Measurements from ENCODE around the gene LSS. TPM values are rescaled to one million over a fixed set of nuclear protein-coding genes. Genes with fewer than 3 reads are reported as not detected.
"Not testable (repeated sequence)": the region's sequence is repeated elsewhere in the genome, so short reads cannot be mapped to it uniquely, and the experiment has no call there.

LSS gene
- total RNA-seq, 4 donors from 2014 or later = 55.5 to 131 (median 115) TPM

DNA sequence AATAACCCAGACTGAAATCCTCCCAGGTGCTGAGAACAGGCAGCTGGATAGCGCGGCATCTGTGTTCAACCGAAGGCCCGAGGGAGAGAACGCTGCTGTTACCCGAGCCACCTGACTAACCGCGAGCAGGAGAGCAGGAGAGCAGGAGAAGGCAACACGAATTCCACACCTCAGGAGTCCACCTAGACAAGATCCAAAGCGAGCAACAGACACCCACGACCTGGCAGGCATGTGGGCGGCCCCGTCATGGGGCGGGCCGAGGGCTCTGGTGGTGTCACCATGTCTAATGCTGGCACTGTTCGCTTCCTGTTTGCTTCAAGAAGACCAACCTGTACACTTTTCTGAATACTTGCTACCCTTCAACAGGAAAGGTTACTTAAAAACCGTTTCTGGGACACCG, 23.4 kb downstream of the LSS start:
- 85 to 89% methylated on average over 16 to 18 of the region's 18 CpGs for WGBS, 2 donors
- no peak for DNase-seq
- H3K4me3 ChIP-seq = no peak overlapping the region
- no peaks in the 10 kb centered on the region for H3K4me1 ChIP-seq
- H3K36me3 ChIP-seq = peaks cover 27 to 88% (median 45%) of the 10 kb centered on the region in 3 donors
- no peak for TF ChIP-seq POLR2A (IDR thresholded peaks at IDR 0.05)
- TF ChIP-seq, protein P1, sequence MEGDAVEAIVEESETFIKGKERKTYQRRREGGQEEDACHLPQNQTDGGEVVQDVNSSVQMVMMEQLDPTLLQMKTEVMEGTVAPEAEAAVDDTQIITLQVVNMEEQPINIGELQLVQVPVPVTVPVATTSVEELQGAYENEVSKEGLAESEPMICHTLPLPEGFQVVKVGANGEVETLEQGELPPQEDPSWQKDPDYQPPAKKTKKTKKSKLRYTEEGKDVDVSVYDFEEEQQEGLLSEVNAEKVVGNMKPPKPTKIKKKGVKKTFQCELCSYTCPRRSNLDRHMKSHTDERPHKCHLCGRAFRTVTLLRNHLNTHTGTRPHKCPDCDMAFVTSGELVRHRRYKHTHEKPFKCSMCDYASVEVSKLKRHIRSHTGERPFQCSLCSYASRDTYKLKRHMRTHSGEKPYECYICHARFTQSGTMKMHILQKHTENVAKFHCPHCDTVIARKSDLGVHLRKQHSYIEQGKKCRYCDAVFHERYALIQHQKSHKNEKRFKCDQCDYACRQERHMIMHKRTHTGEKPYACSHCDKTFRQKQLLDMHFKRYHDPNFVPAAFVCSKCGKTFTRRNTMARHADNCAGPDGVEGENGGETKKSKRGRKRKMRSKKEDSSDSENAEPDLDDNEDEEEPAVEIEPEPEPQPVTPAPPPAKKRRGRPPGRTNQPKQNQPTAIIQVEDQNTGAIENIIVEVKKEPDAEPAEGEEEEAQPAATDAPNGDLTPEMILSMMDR (IDR thresholded peaks at IDR 0.05) = no peak
- H3K9me3 ChIP-seq = no peaks in the 10 kb centered on the region
- no peaks in the 10 kb centered on the region for H3K27me3 ChIP-seq
- H3K27ac ChIP-seq = no peak overlapping the region
- intact Hi-C loops (cut with DNase I) = no loop called here

DNA sequence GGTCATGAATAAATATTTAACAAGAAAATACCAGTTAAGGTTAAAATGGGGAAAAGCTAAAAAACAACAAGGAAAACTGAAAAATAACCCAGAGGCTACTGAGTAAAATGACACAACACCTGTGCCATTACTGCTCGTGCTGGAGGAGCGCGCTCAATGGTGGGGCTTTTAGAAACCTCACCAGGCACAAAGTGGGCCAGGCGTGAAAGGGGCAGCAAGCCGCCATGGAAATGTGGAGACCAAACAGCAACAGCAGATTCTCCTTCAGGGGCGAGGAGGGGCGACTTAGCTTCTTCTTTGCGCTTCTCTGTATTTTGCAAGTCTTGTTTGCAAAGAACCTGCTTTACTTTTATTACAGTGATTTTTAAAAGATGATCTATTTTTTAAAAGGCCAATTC, 25.4 kb downstream of the LSS start:
- Histone ChIP-seq H3K36me3 (peaks cover 15 to 88% (median 31%) of the 10 kb centered on the region in 3 donors), H3K4me1 (no peaks in the 10 kb centered on the region), H3K27me3 (no peaks in the 10 kb centered on the region), H3K27ac (no peak overlapping the region), H3K9me3 (no peaks in the 10 kb centered on the region), H3K4me3 (no peak overlapping the region)
- WGBS, 2 donors = 94 to 96% methylated on average over 8 of the region's 8 CpGs
- DNase-seq = no peak
- intact Hi-C loops (cut with DNase I) = no loop called here
- TF ChIP-seq, protein P1 (IDR thresholded peaks at IDR 0.05) = no peak
- no peak for TF ChIP-seq POLR2A (IDR thresholded peaks at IDR 0.05)

DNA sequence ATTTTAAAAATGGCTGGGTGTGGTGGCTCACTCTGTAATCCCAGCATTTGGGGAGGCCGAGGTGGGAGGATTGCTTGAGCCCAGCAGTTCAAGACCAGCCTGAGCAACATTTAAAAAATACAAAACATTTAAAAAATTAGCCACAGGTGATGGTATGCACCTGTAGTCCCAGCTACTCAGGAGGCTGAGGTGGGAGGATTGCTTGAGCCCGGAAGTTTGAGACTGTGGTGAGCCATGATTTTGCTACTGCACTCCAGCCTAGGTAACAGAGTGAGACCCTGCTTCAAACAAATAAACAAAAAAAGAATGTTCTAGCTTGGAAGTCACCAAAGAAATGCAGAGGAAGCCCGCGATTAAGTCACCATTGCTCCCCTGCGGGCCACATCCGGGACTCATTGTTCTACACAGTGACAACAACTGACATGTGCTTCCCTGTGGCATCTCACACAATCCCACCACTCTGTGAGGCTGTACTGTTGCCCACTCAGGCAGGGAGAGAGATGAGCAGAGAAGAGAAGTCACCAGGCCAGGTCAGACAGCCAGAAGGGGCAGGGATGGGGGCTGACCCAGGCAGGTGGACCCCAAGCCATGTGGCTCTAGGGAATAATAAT, 25.9 kb downstream of the LSS start:
- intact Hi-C loops (cut with DNase I) = no loop called here
- no peak overlapping the region for H3K27ac ChIP-seq
- no peak for TF ChIP-seq POLR2A (IDR thresholded peaks at IDR 0.05)
- H3K4me1 ChIP-seq = no peaks in the 10 kb centered on the region
- peaks cover 14 to 88% (median 26%) of the 10 kb centered on the region in 3 donors for H3K36me3 ChIP-seq
- H3K9me3 ChIP-seq = no peaks in the 10 kb centered on the region
- H3K27me3 ChIP-seq = no peaks in the 10 kb centered on the region
- no peak for DNase-seq
- no peak overlapping the region for H3K4me3 ChIP-seq
- WGBS, 2 donors = 81 to 84% methylated on average over 6 of the region's 6 CpGs

DNA sequence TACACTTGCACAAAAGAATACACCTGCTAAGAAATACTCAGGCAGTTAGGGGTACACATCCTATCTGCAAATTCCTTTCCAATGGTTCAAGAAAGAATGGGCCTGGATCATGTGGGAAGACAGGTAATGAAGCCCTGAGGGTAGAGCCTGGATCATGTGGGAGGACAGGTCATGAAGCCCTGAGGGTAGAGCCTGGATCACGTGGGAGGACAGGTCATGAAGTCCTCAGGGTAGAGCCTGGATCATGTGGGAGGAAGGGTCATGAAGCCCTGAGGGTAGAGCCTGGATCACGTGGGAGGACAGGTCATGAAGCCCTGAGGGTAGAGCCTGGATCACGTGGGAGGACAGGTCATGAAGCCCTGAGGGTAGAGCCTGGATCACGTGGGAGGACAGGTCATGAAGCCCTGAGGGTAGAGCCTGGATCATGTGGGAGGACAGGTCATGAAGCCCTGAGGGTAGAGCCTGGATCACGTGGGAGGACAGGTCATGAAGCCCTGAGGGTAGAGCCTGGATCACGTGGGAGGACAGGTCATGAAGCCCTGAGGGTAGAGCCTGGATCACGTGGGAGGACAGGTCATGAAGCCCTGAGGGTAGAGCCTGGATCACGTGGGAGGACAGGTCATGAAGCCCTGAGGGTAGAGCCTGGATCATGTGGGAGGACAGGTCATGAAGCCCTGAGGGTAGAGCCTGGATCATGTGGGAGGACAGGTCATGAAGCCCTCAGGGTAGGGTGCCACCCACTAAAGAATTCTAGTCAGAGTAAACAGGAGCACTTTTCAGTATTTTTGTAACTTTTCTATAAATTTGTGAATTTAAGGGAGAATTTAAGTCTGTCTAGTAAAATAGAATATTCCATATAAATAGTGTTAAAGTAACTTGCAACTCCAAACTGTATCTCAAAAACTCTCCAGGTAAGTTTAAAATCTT, 27.4 kb downstream of the LSS start:
- H3K27ac ChIP-seq; H3K4me1 ChIP-seq; DNase-seq; H3K27me3 ChIP-seq; H3K4me3 ChIP-seq; intact Hi-C loops (cut with DNase I); H3K9me3 ChIP-seq: not testable (repeated sequence)
- WGBS, 2 donors = 29 to 46% methylated on average over 1 to 2 of the region's 8 CpGs
- H3K36me3 ChIP-seq = peaks cover 13 to 88% (median 24%) of the 10 kb centered on the region in 3 donors

DNA sequence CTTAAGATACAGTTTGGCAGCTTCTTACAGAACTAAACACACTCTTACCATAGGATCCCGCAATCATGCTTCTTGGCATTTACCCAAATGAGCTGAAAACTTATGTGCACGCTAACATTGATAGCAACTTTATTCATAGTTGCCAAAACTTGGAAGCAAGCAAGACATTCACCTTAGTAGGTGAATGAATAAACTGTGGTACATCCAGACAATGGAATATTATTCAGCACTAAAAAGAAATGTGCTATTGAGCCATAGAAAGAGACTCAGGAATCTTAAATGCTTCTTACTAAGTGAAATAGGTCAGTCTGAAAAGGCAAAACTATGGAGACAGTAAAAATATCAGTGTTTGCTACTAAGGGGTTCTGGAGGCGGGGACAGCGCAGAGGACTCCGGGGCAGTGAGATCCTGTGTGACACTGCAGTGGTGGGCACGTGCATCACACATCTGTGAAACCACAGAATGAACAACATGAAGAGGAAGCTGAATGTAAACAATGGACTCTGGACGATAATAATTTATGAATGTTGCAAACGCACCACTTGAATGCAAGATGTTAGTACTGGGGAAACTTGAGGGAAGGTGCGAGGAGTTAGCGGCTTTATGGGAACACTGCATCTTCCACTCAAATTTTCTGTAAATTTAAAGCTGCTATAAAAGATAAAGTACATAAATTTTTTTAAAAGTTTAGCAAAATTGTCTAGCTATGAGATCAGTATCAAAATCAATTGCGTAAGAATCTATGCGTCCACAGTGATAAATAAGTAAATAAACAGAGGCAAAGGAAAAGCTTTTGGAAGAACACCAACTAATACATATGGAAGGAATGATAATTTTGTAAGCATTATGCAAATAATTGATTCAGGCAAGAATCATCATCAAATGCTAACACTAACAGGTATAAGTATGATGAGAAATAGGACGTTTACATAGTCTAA, 28.9 kb downstream of the LSS start:
- no peak overlapping the region for H3K4me3 ChIP-seq
- intact Hi-C loops (cut with DNase I) = no loop called here
- H3K27ac ChIP-seq = no peak overlapping the region
- peaks cover 22 to 88% (median 28%) of the 10 kb centered on the region in 3 donors for H3K36me3 ChIP-seq
- DNase-seq = no peak
- 76 to 84% methylated on average over 13 of the region's 13 CpGs for WGBS, 2 donors
- TF ChIP-seq, protein P1 (IDR thresholded peaks at IDR 0.05) = no peak
- TF ChIP-seq POLR2A (IDR thresholded peaks at IDR 0.05) = no peak
- no peaks in the 10 kb centered on the region for H3K27me3 ChIP-seq
- no peaks in the 10 kb centered on the region for H3K4me1 ChIP-seq
- H3K9me3 ChIP-seq = no peaks in the 10 kb centered on the region
